CD14-positive monocyte (primary cell): ENCODE measurements around the gene VN1R5. TPM values are rescaled to one million over a fixed set of nuclear protein-coding genes. Genes with fewer than 3 reads are reported as not detected.

ENCODE experiments used
- DNase-seq, 3 donors: peaks; one replicate each; pipeline ENCODE4 v3.0.0-alpha.2; 2011 to 2022
- H2AFZ ChIP-seq: 2 replicates; pipeline ENCODE4 v1.6.0; 2012; ENCODE audit warnings: mild to moderate bottlenecking, low read depth, low read length, inconsistent platforms; ENCODE audit not compliant: insufficient read depth, poor library complexity, severe bottlenecking
- H3K27ac ChIP-seq, 2 donors: 1 replicate in 1 of 2; 2 replicates in 1 of 2; pipeline ENCODE4 v1.5.1; 2012 to 2013; ENCODE audit warnings: low read length in 2 of 2, control low read depth in 1 of 2, inconsistent platforms in 1 of 2, low read depth in 1 of 2, mild to moderate bottlenecking in 1 of 2
- H3K27me3 ChIP-seq, 2 donors: one replicate each; pipeline versions ENCODE4 v1.6.0 to v1.6.1; 2011 to 2013; ENCODE audit warnings: low read length in 2 of 2; ENCODE audit not compliant: control insufficient read depth in 2 of 2, insufficient read depth in 2 of 2
- H3K36me3 ChIP-seq, 2 donors: replicated peaks in 1 of 2; 1 replicate in 1 of 2; 2 replicates in 1 of 2; pipeline versions ENCODE4 v1.5.1 to v1.6.1; 2012 to 2013; ENCODE audit warnings: low read length in 2 of 2, control low read depth in 1 of 2, inconsistent platforms in 1 of 2, mild to moderate bottlenecking in 1 of 2; ENCODE audit not compliant: insufficient read depth in 2 of 2, control insufficient read depth in 1 of 2
- H3K4me1 ChIP-seq, 2 donors: 1 replicate in 1 of 2; 2 replicates in 1 of 2; pipeline versions ENCODE4 v1.5.1 to v1.6.1; 2012 to 2013; ENCODE audit warnings: low read length in 2 of 2, control low read depth in 1 of 2, inconsistent platforms in 1 of 2, mild to moderate bottlenecking in 1 of 2, moderate library complexity in 1 of 2; ENCODE audit not compliant: insufficient read depth in 2 of 2, control insufficient read depth in 1 of 2
- H3K4me2 ChIP-seq: replicated peaks from 2 replicates; pipeline ENCODE3; 2012; ENCODE audit warnings: low read length, moderate library complexity, mild to moderate bottlenecking; ENCODE audit not compliant: poor library complexity, severe bottlenecking; ENCODE audit errors: extremely low read depth
- H3K4me3 ChIP-seq, 3 experiments: fragments of 200-600 bp in 1 of 3; sonication (generic) in 1 of 3; replicated peaks in 1 of 3; 1 replicate in 2 of 3; 2 replicates in 1 of 3; pipeline ENCODE4 v1.5.1; 2011 to 2013; ENCODE audit warnings: low read length in 3 of 3, mild to moderate bottlenecking in 3 of 3, control low read depth in 2 of 3, low read depth in 2 of 3, inconsistent platforms in 1 of 3, moderate library complexity in 1 of 3
- H3K79me2 ChIP-seq: 2 replicates; pipeline ENCODE4 v1.6.0; 2012; ENCODE audit warnings: mild to moderate bottlenecking, control low read depth, inconsistent platforms, low read length, moderate library complexity; ENCODE audit not compliant: insufficient read depth
- H3K9ac ChIP-seq: 2 replicates; pipeline ENCODE4 v1.6.0; 2017; ENCODE audit warnings: low read length, mild to moderate bottlenecking; ENCODE audit not compliant: insufficient read depth, poor library complexity, severe bottlenecking
- H3K9me3 ChIP-seq, 2 donors: replicated peaks in 1 of 2; 1 replicate in 1 of 2; 2 replicates in 1 of 2; pipeline versions ENCODE4 v1.5.1 to v1.6.1; 2012 to 2013; ENCODE audit warnings: low read length in 2 of 2, control low read depth in 1 of 2; ENCODE audit not compliant: control insufficient read depth in 1 of 2, insufficient read depth in 1 of 2
- H4K20me1 ChIP-seq: 2 replicates; pipeline ENCODE4 v1.6.0; 2012; ENCODE audit warnings: mild to moderate bottlenecking, low read length, control low read depth, moderate library complexity; ENCODE audit not compliant: insufficient read depth
- H3K27ac Mint-ChIP-seq, 7 donors: one replicate each; pipeline ENCODE4 v1.8.0; 2020; ENCODE audit warnings: mild to moderate bottlenecking in 7 of 7, mixed read lengths in 7 of 7, moderate library complexity in 6 of 7, inconsistent platforms in 2 of 7
- H3K27me3 Mint-ChIP-seq, 3 donors: one replicate each; pipeline ENCODE4 v1.8.0; 2021 to 2022; ENCODE audit warnings: low read depth in 3 of 3, mild to moderate bottlenecking in 3 of 3, mixed read lengths in 3 of 3, moderate library complexity in 3 of 3, inconsistent platforms in 1 of 3
- H3K36me3 Mint-ChIP-seq, 2 donors: one replicate each; pipeline ENCODE4 v1.8.0; 2020; ENCODE audit warnings: mixed read lengths in 2 of 2, inconsistent platforms in 1 of 2, mild to moderate bottlenecking in 1 of 2
- H3K4me1 Mint-ChIP-seq: one replicate; pipeline ENCODE4 v1.8.0; 2020; ENCODE audit warnings: mild to moderate bottlenecking, mixed read lengths
- H3K4me3 Mint-ChIP-seq, 2 donors: one replicate each; pipeline ENCODE4 v1.8.0; 2020; ENCODE audit warnings: mild to moderate bottlenecking in 2 of 2, mixed read lengths in 2 of 2, moderate library complexity in 1 of 2
- H3K9me3 Mint-ChIP-seq, 7 donors: one replicate each; pipeline ENCODE4 v1.8.0; 2020 to 2022; ENCODE audit warnings: mixed read lengths in 7 of 7, mild to moderate bottlenecking in 6 of 7, moderate library complexity in 6 of 7, inconsistent platforms in 2 of 7
- WGBS: methylation state at CpG from one replicate; pipeline ENCODE4 v1.1.5; 2013; ENCODE audit warnings: missing lambda C conversion rate; ENCODE audit not compliant: insufficient coverage; 5-methylcytosine and 5-hydroxymethylcytosine counted together
- intact Hi-C, 2 donors: fragments of 100-400 bp; cut with micrococcal nuclease; formaldehyde crosslinking; loops; one replicate each; pipeline versions ENCODE4 v1.15.0 to v1.15.1; 2023
- polyA plus RNA-seq, 3 donors: library from polyadenylated mRNA; depleted of rRNA in 1 of 3; unstranded in 2 of 3; stranded (reverse) in 1 of 3; fragments of 300-500 nt in 2 of 3; fragments of >200 nt in 1 of 3; fragmentation: Illumina TruSeq in 2 of 3; gene quantifications; 1 replicate in 2 of 3; 2 replicates in 1 of 3; pipeline ENCODE4 v1.2.3, GENCODE V29; 2012 to 2021
- TF ChIP-seq, protein P1 (sequence below): fragments of 200-600 bp; IDR thresholded peaks from one replicate; pipeline ENCODE4 v1.8.0; 2022; ENCODE audit warnings: antibody characterized with exemption, mild to moderate bottlenecking

The VN1R5 gene
- polyA plus RNA-seq, 3 donors, result not detected

DNA sequence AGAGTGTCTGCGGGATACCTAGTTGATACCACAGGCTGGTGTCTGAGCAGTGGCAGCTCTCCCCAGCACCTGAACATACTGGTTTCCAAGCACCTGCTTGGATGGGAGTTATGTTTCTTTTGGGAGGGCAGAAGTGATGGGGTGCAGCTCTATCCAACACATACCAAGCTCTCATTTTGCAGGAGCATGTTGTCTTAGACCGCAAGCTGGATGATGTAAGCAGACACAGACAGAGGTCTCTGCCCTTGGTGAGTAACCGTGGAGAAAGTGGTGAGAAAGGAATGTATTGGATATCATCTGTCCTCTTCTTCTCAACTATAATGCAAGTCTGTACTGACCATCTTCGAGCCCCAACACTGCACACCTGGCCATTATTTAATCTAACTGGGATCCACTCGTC lies 38.4 kb downstream of the VN1R5 start:
- Mint-ChIP-seq H3K27me3 (peaks cover 0 to 4% (median 1%) of the 10 kb centered on the region in 3 donors), H3K9me3 (peaks cover 8 to 14% (median 12%) of the 10 kb centered on the region in 7 donors), H3K27ac (no peak overlapping the region), H3K4me1 (no peaks in the 10 kb centered on the region), H3K4me3 (no peak overlapping the region), H3K36me3 (peaks cover 0 to 3% of the 10 kb centered on the region in 2 donors)
- Histone ChIP-seq H3K27me3 (no peaks in the 10 kb centered on the region), H3K4me1 (no peaks in the 10 kb centered on the region), H3K4me2 (no peak overlapping the region), H3K4me3 (no peak overlapping the region), H2AFZ (no peak overlapping the region), H3K79me2 (no peaks in the 10 kb centered on the region), H3K9me3 (peaks cover 4 to 15% of the 10 kb centered on the region in 2 donors), H4K20me1 (no peaks in the 10 kb centered on the region), H3K27ac (no peak overlapping the region), H3K36me3 (no peaks in the 10 kb centered on the region), H3K9ac (no peak overlapping the region)
- intact Hi-C loops, result no loop called here
- no peak for DNase-seq
- TF ChIP-seq, protein P1, sequence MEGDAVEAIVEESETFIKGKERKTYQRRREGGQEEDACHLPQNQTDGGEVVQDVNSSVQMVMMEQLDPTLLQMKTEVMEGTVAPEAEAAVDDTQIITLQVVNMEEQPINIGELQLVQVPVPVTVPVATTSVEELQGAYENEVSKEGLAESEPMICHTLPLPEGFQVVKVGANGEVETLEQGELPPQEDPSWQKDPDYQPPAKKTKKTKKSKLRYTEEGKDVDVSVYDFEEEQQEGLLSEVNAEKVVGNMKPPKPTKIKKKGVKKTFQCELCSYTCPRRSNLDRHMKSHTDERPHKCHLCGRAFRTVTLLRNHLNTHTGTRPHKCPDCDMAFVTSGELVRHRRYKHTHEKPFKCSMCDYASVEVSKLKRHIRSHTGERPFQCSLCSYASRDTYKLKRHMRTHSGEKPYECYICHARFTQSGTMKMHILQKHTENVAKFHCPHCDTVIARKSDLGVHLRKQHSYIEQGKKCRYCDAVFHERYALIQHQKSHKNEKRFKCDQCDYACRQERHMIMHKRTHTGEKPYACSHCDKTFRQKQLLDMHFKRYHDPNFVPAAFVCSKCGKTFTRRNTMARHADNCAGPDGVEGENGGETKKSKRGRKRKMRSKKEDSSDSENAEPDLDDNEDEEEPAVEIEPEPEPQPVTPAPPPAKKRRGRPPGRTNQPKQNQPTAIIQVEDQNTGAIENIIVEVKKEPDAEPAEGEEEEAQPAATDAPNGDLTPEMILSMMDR, result no peak
- 100% methylated on average over 1 of the region's 5 CpGs for WGBS

DNA sequence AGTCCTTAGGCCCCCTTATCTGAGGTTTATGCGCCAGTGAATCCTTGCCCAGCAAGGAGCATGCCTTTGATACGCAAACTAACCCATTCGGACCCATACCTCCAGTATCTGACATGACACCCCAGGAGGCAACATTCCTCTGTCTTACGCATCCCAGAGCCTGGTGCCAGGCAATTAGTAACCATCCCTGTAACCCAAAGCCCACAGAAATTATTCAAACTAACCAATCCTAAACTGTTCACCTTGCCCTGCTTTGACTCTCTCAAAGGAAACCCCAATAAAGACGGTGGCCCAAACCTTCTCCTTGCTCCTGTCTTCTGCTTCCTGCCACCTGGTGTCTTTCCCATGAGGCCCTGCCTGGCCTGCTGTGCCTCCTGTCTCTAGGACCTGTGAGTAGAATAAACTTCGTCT lies 39.4 kb downstream of the VN1R5 start:
- Mint-ChIP-seq H3K36me3 (peaks cover 6 to 8% of the 10 kb centered on the region in 2 donors), H3K9me3 (peaks cover 3 to 11% (median 7%) of the 10 kb centered on the region in 7 donors), H3K27ac (no peak overlapping the region), H3K4me3 (no peak overlapping the region), H3K27me3 (peaks cover 0 to 4% (median 1%) of the 10 kb centered on the region in 3 donors), H3K4me1 (no peaks in the 10 kb centered on the region)
- Histone ChIP-seq H4K20me1 (no peaks in the 10 kb centered on the region), H3K27ac (no peak overlapping the region), H3K4me2 (no peak overlapping the region), H3K79me2 (no peaks in the 10 kb centered on the region), H3K4me3 (no peak overlapping the region), H3K36me3 (no peaks in the 10 kb centered on the region), H2AFZ (no peak overlapping the region), H3K9ac (no peak overlapping the region), H3K27me3 (no peaks in the 10 kb centered on the region), H3K9me3 (peaks cover 0 to 11% of the 10 kb centered on the region in 2 donors), H3K4me1 (no peaks in the 10 kb centered on the region)
- TF ChIP-seq, protein P1, result no peak
- intact Hi-C loops, result no loop called here
- 97% methylated on average over 3 of the region's 6 CpGs for WGBS
- DNase-seq, result no peak
